ENCODE results near the gene GAK.

Gene GAK

GRCh38 chr4:870951-871350, 61.2 kb downstream of the GAK start:
- no peak for DNase-seq (ENCODE audit: low spot score)

GRCh38 chr4:869776-870175, 62.3 kb downstream of the GAK start:
- no peak for DNase-seq (ENCODE audit: low spot score)

- no peak for DNase-seq (ENCODE audit: low spot score)
Measured at GRCh38 chr4:868421-868820, 63.7 kb downstream of the GAK start.

GRCh38 chr4:867526-868250, 64.4 kb downstream of the GAK start:
- peak; percentile 7 for DNase-seq (ENCODE audit: low spot score)

GRCh38 chr4:866761-867390, 65.2 kb downstream of the GAK start:
- peak; percentile 8 for DNase-seq (ENCODE audit: low spot score)

- peak; percentile 8 for DNase-seq (ENCODE audit: low spot score)
Measured at GRCh38 chr4:866068-866760, 65.9 kb downstream of the GAK start.

- peak; percentile 15 for DNase-seq (ENCODE audit: low spot score)
Measured at GRCh38 chr4:865572-865971, 66.5 kb downstream of the GAK start.

- no peak for DNase-seq (ENCODE audit: low spot score)
Measured at GRCh38 chr4:865121-865465, 67.0 kb downstream of the GAK start.

- DNase-seq (ENCODE audit: low spot score) = no peak
Measured at GRCh38 chr4:864456-865120, 67.5 kb downstream of the GAK start.

- DNase-seq (ENCODE audit: low spot score) = no peak
Measured at GRCh38 chr4:860561-860960, 71.6 kb downstream of the GAK start.

GRCh38 chr4:859496-859895, 72.6 kb downstream of the GAK start:
- no peak for DNase-seq (ENCODE audit: low spot score)

GRCh38 chr4:858831-859451, 73.2 kb downstream of the GAK start:
- peak; percentile 11 for DNase-seq (ENCODE audit: low spot score)

GRCh38 chr4:858041-858481, 74.1 kb downstream of the GAK start:
- no peak for DNase-seq (ENCODE audit: low spot score)

GRCh38 chr4:857461-857860, 74.7 kb downstream of the GAK start:
- no peak for DNase-seq (ENCODE audit: low spot score)

- DNase-seq (ENCODE audit: low spot score) = no peak
Measured at GRCh38 chr4:856225-856901, 75.8 kb downstream of the GAK start.

- DNase-seq (ENCODE audit: low spot score) = no peak
Measured at GRCh38 chr4:855880-856224, 76.3 kb downstream of the GAK start.

- DNase-seq (ENCODE audit: low spot score) = no peak
Measured at GRCh38 chr4:854356-854755, 77.8 kb downstream of the GAK start.

- DNase-seq (ENCODE audit: low spot score) = no peak
Measured at GRCh38 chr4:853416-853781, 78.7 kb downstream of the GAK start.

- DNase-seq (ENCODE audit: low spot score) = peak; percentile 5
Measured at GRCh38 chr4:851701-852430, 80.2 kb downstream of the GAK start.

- no peak for DNase-seq (ENCODE audit: low spot score)
Measured at GRCh38 chr4:850323-850945, 81.7 kb downstream of the GAK start.

All from iPS-NIHi11 (cell line).